Measurements from ENCODE around the gene MTARC2.
"Not testable (repeated sequence)": the region's sequence is repeated elsewhere in the genome, so short reads cannot be mapped to it uniquely, and the experiment has no call there.

Gene MTARC2

DNA sequence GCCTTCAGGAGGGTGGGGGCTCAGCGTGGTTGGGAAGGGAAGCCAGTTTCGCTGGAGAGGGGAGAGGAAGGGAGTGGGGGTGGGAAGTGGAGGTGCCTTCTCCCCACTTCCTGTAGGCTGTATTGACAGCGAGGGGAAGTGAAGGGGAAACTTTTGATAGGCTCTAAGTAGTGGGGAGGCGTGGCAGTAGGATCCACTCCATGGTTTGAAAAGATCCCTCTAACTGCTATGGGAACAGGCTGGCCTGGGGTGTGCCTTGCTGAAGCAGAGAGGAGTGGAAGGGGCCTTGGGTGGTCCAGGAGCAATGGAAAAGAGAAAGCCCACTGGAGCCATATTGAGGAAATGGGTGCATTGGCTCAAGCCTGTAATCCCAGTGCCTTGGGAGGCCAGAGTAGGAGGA is 37.8 kb upstream of the MTARC2 start:
- H3K14ac ChIP-seq (ENCODE audit: low read length in 2 of 2), result no peak overlapping the region
- no peak overlapping the region for H4K8ac ChIP-seq (ENCODE audit: low read length)
- H2BK120ac ChIP-seq (ENCODE audit: low read depth, low read length), result no peak overlapping the region
- H3K27me3 ChIP-seq (ENCODE audit: control insufficient read depth in 1 of 2, insufficient read depth in 1 of 2, low read length in 2 of 2), result peaks cover 0 to 13% of the 10 kb centered on the region in 2 experiments
- no peaks in the 10 kb centered on the region for H3K36me3 ChIP-seq (ENCODE audit: control insufficient read depth in 1 of 2, insufficient read depth in 2 of 2, low read depth in 1 of 2, low read length in 2 of 2)
- H3K9me3 ChIP-seq (ENCODE audit: control insufficient read depth, low read length), result peaks cover 9% of the 10 kb centered on the region
- H2AK5ac ChIP-seq (ENCODE audit: low read length, severe bottlenecking), result no peak overlapping the region
- H3K4ac ChIP-seq (ENCODE audit: low read depth in 1 of 2, low read length in 2 of 2), result no peak overlapping the region
- H2BK15ac ChIP-seq (ENCODE audit: low read depth, poor library complexity, severe bottlenecking), result no peak overlapping the region
- H3K18ac ChIP-seq (ENCODE audit: low read depth in 1 of 2, low read length in 2 of 2), result no peak overlapping the region
- H3K27ac ChIP-seq (ENCODE audit: low read length, poor library complexity, severe bottlenecking), result no peak overlapping the region
- no peak overlapping the region for H2BK5ac ChIP-seq (ENCODE audit: low read depth, low read length, poor library complexity, severe bottlenecking)
- WGBS, result 86% methylated on average over 4 of the region's 4 CpGs
- H3K4me2 ChIP-seq (ENCODE audit: low read length, poor library complexity, severe bottlenecking), result no peak overlapping the region
- H2BK12ac ChIP-seq (ENCODE audit: low read length in 2 of 2), result no peak overlapping the region
- no peak overlapping the region for H4K91ac ChIP-seq (ENCODE audit: low read length)
- H3K4me1 ChIP-seq (ENCODE audit: control insufficient read depth, insufficient read depth, low read depth, low read length), result no peaks in the 10 kb centered on the region
- H3K4me3 ChIP-seq (ENCODE audit: insufficient read depth in 1 of 2, low read depth in 1 of 2, low read length in 2 of 2), result no peak overlapping the region
- no peak overlapping the region for H3K9ac ChIP-seq (ENCODE audit: low read length)
- no peaks in the 10 kb centered on the region for H3K79me1 ChIP-seq (replicated peaks; ENCODE audit: low read length, poor library complexity, severe bottlenecking)
- no peak overlapping the region for H2AFZ ChIP-seq (ENCODE audit: low read depth, low read length)
- DNase-seq, result no peak
- H3K23ac ChIP-seq (ENCODE audit: low read length in 2 of 2), result no peak overlapping the region

DNA sequence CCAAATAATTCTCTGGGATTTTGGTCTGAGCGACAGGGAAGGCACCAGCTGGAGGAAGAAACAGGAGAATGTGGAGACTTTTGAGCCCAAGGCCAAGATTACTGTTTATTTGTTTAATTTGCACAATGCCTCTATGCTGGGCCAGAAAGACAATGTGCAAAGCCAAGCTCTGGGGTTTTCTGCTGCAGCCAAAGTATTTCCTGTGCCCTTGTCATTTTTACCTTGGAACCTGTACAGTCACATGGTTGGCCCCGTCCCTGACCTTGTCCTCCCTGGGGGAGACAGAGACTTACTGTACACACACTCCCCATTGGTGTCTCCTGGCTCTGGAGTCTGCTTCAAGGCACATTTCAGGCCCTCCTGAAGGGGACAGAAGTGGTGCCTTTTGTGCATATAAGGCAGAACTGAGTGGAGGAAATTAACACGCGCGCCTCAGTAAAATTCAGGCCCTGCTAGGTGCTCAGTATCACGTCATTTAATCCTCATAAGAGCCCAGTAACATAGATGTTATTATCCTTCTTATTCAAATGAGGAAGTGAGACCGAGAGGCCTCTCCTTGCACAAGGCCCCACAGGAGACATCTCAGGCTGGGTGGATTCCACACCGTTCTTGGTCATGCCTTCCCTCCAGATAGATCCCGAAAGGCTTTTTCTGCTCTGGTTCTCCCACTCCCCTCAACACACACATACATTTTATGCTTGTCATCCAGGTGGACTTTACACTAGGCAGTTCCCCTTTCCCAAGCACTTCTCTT is 36.9 kb upstream of the MTARC2 start:
- Histone ChIP-seq H3K4me3 (ENCODE audit: insufficient read depth in 1 of 2, low read depth in 1 of 2, low read length in 2 of 2) (no peak overlapping the region), H2BK120ac (ENCODE audit: low read depth, low read length) (no peak overlapping the region), H3K27ac (ENCODE audit: low read length, poor library complexity, severe bottlenecking) (no peak overlapping the region), H3K27me3 (ENCODE audit: control insufficient read depth in 1 of 2, insufficient read depth in 1 of 2, low read length in 2 of 2) (peaks cover 0 to 7% of the 10 kb centered on the region in 2 experiments), H3K23ac (ENCODE audit: low read length in 2 of 2) (no peak overlapping the region), H4K8ac (ENCODE audit: low read length) (no peak overlapping the region), H3K36me3 (ENCODE audit: control insufficient read depth in 1 of 2, insufficient read depth in 2 of 2, low read depth in 1 of 2, low read length in 2 of 2) (no peaks in the 10 kb centered on the region), H3K4me1 (ENCODE audit: control insufficient read depth, insufficient read depth, low read depth, low read length) (no peaks in the 10 kb centered on the region), H3K4me2 (ENCODE audit: low read length, poor library complexity, severe bottlenecking) (no peak overlapping the region), H3K79me1 (replicated peaks; ENCODE audit: low read length, poor library complexity, severe bottlenecking) (no peaks in the 10 kb centered on the region), H2BK12ac (ENCODE audit: low read length in 2 of 2) (no peak overlapping the region), H3K18ac (ENCODE audit: low read depth in 1 of 2, low read length in 2 of 2) (no peak overlapping the region), H2BK15ac (ENCODE audit: low read depth, poor library complexity, severe bottlenecking) (no peak overlapping the region), H2AFZ (ENCODE audit: low read depth, low read length) (no peak overlapping the region), H2BK5ac (ENCODE audit: low read depth, low read length, poor library complexity, severe bottlenecking) (no peak overlapping the region), H3K14ac (ENCODE audit: low read length in 2 of 2) (no peak overlapping the region), H2AK5ac (ENCODE audit: low read length, severe bottlenecking) (no peak overlapping the region), H3K9ac (ENCODE audit: low read length) (no peak overlapping the region), H3K9me3 (ENCODE audit: control insufficient read depth, low read length) (peaks cover 16% of the 10 kb centered on the region), H3K4ac (ENCODE audit: low read depth in 1 of 2, low read length in 2 of 2) (no peak overlapping the region), H4K91ac (ENCODE audit: low read length) (no peak overlapping the region)
- WGBS, result 92% methylated on average over 9 of the region's 9 CpGs
- no peak for DNase-seq

DNA sequence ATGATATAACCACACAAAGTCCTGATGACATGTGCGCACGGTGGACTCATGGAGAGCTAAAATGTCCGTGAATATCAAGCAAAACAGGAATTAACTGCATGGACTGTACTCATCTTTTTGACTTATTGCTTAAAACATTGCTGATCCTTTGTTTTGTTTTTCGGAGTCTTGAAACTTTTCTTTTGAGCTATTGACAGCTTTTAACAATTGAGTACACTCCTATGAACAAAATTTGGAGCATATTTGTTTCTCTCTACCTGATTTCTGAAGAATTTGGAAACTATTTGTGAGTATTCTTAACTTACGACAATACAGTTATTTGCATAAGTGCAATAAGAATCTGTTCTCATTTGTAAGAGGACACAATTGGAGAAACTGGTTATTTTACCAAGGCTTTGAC is 32.1 kb upstream of the MTARC2 start:
- peaks cover 16% of the 10 kb centered on the region for H3K9me3 ChIP-seq (ENCODE audit: control insufficient read depth, low read length)
- H3K36me3 ChIP-seq (ENCODE audit: control insufficient read depth in 1 of 2, insufficient read depth in 2 of 2, low read depth in 1 of 2, low read length in 2 of 2); H3K4me3 ChIP-seq (ENCODE audit: insufficient read depth in 1 of 2, low read depth in 1 of 2, low read length in 2 of 2); H2BK12ac ChIP-seq (ENCODE audit: low read length in 2 of 2); H3K4ac ChIP-seq (ENCODE audit: low read depth in 1 of 2, low read length in 2 of 2); H3K14ac ChIP-seq (ENCODE audit: low read length in 2 of 2); H4K8ac ChIP-seq (ENCODE audit: low read length); H3K4me1 ChIP-seq (ENCODE audit: control insufficient read depth, insufficient read depth, low read depth, low read length); H3K79me1 ChIP-seq (replicated peaks; ENCODE audit: low read length, poor library complexity, severe bottlenecking); H2AFZ ChIP-seq (ENCODE audit: low read depth, low read length); H3K27ac ChIP-seq (ENCODE audit: low read length, poor library complexity, severe bottlenecking); H3K23ac ChIP-seq (ENCODE audit: low read length in 2 of 2); H2BK15ac ChIP-seq (ENCODE audit: low read depth, poor library complexity, severe bottlenecking); H2BK120ac ChIP-seq (ENCODE audit: low read depth, low read length); H3K18ac ChIP-seq (ENCODE audit: low read depth in 1 of 2, low read length in 2 of 2); H3K9ac ChIP-seq (ENCODE audit: low read length); H4K91ac ChIP-seq (ENCODE audit: low read length); H2AK5ac ChIP-seq (ENCODE audit: low read length, severe bottlenecking); H3K27me3 ChIP-seq (ENCODE audit: control insufficient read depth in 1 of 2, insufficient read depth in 1 of 2, low read length in 2 of 2); H3K4me2 ChIP-seq (ENCODE audit: low read length, poor library complexity, severe bottlenecking); DNase-seq; H2BK5ac ChIP-seq (ENCODE audit: low read depth, low read length, poor library complexity, severe bottlenecking): not testable (repeated sequence)
- WGBS, result 94% methylated on average over 5 of the region's 5 CpGs

DNA sequence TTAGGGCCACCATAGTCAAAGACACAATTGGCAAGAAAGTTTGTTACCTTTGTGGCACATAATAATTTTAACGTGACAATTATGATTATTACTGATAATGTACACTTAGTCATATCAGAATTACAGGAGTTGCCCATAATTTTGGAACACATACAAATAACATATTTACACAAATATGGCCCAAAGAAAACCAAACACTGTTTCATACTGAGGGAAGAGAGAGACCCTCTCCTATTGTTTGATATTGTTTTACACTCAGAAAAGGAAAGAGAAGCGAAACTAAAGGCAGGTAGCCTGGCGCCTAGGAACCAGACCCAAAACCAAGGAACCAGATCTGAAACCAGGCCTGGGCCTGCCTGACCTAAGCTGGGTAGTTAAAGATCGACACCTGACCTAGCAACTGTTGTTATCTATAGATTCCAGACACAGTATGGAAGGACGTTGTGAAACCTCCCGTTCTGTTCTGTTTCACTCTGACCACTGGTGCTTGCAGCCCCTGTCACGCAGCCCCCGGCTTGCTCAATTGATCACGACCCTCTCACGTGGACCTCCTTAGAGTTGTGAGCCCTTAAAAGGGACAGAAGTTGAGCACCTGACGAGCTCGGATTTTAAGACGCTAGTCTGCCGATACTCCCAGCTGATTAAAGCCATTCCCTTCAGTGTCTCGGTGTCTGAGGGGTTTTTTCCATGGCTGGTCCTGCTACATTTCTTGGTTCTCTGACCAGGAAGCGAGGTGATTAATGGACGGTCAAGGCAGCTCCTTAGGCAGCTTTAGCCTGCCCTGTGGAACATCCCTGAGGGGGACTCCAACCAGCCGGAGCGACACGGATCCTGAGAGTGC is 30.1 kb upstream of the MTARC2 start:
- H3K4me1 ChIP-seq (ENCODE audit: control insufficient read depth, insufficient read depth, low read depth, low read length), result no peaks in the 10 kb centered on the region
- H2BK12ac ChIP-seq (ENCODE audit: low read length in 2 of 2), result no peak overlapping the region
- no peak overlapping the region for H3K4ac ChIP-seq (ENCODE audit: low read depth in 1 of 2, low read length in 2 of 2)
- peaks cover 16% of the 10 kb centered on the region for H3K9me3 ChIP-seq (ENCODE audit: control insufficient read depth, low read length)
- H2BK120ac ChIP-seq (ENCODE audit: low read depth, low read length), result no peak overlapping the region
- no peak overlapping the region for H3K23ac ChIP-seq (ENCODE audit: low read length in 2 of 2)
- H2BK5ac ChIP-seq (ENCODE audit: low read depth, low read length, poor library complexity, severe bottlenecking), result no peak overlapping the region
- H2AFZ ChIP-seq (ENCODE audit: low read depth, low read length), result no peak overlapping the region
- H3K27me3 ChIP-seq (ENCODE audit: control insufficient read depth in 1 of 2, insufficient read depth in 1 of 2, low read length in 2 of 2), result no peaks in the 10 kb centered on the region
- H2AK5ac ChIP-seq (ENCODE audit: low read length, severe bottlenecking), result no peak overlapping the region
- H4K91ac ChIP-seq (ENCODE audit: low read length), result no peak overlapping the region
- no peak overlapping the region for H2BK15ac ChIP-seq (ENCODE audit: low read depth, poor library complexity, severe bottlenecking)
- H4K8ac ChIP-seq (ENCODE audit: low read length), result no peak overlapping the region
- no peak overlapping the region for H3K4me2 ChIP-seq (ENCODE audit: low read length, poor library complexity, severe bottlenecking)
- H3K36me3 ChIP-seq (ENCODE audit: control insufficient read depth in 1 of 2, insufficient read depth in 2 of 2, low read depth in 1 of 2, low read length in 2 of 2), result no peaks in the 10 kb centered on the region
- no peak overlapping the region for H3K9ac ChIP-seq (ENCODE audit: low read length)
- H3K4me3 ChIP-seq (ENCODE audit: insufficient read depth in 1 of 2, low read depth in 1 of 2, low read length in 2 of 2), result no peak overlapping the region
- H3K79me1 ChIP-seq (replicated peaks; ENCODE audit: low read length, poor library complexity, severe bottlenecking), result no peaks in the 10 kb centered on the region
- H3K14ac ChIP-seq (ENCODE audit: low read length in 2 of 2), result no peak overlapping the region
- H3K18ac ChIP-seq (ENCODE audit: low read depth in 1 of 2, low read length in 2 of 2), result no peak overlapping the region
- no peak for DNase-seq
- 86% methylated on average over 19 of the region's 20 CpGs for WGBS
- H3K27ac ChIP-seq (ENCODE audit: low read length, poor library complexity, severe bottlenecking), result no peak overlapping the region

Measured in mesenchymal stem cell (in vitro differentiated cells and primary cell).